HEK293 (cell line): ENCODE data around the gene RPS17.
A peak's percentile ranks its signal among the peaks of the same experiment; 100 is the strongest.

ENCODE experiments used
- CTCF ChIA-PET: fragments of 350-600 bp; formaldehyde crosslinking; extraction: SDS; loops from one replicate; lab custom pipeline; 2021; ENCODE audit warnings: antibody characterized with exemption; lab: Yijun Ruan, JAX
- POLR2A ChIA-PET: fragments of 300-600 bp; formaldehyde crosslinking; extraction: SDS; loops from one replicate; lab custom pipeline; 2020; ENCODE audit warnings: antibody characterized with exemption, inconsistent platforms; lab: Yijun Ruan, JAX
- H3K27ac ChIP-seq: fragments of 200-500 bp; sonication (Bioruptor generic); 2 replicates; pipeline ENCODE4 v1.5.1; 2014; ENCODE audit warnings: low read depth, low read length, control low read depth, inconsistent platforms; ENCODE audit errors: extremely low read depth
- H3K36me3 ChIP-seq, 2 experiments: fragments of 200-500 bp in 1 of 2; sonication (Bioruptor generic) in 1 of 2; 1 replicate in 1 of 2; 2 replicates in 1 of 2; pipeline ENCODE4 v1.5.1; 2014 to 2017; ENCODE audit warnings: inconsistent platforms in 2 of 2, low read length in 2 of 2; ENCODE audit not compliant: control insufficient read depth in 2 of 2, insufficient read depth in 1 of 2
- H3K4me1 ChIP-seq: fragments of 200-500 bp; sonication (Bioruptor generic); 2 replicates; pipeline ENCODE4 v1.5.1; 2014; ENCODE audit warnings: mild to moderate bottlenecking, low read length, inconsistent platforms; ENCODE audit not compliant: control insufficient read depth, insufficient read depth
- H3K4me3 ChIP-seq: 2 replicates; pipeline ENCODE4 v1.5.1; 2011; ENCODE audit warnings: low read depth, mild to moderate bottlenecking, control low read depth, low read length, moderate library complexity
- H3K9me3 ChIP-seq: fragments of 200-500 bp; sonication (Bioruptor generic); 2 replicates; pipeline ENCODE4 v1.5.1; 2014; ENCODE audit warnings: low read depth, low read length, inconsistent platforms; ENCODE audit not compliant: control insufficient read depth, insufficient read depth
- IKZF3 ChIP-seq: fragments of 450-650 bp; IDR thresholded peaks from 2 replicates; pipeline ENCODE4 v1.5.0; 2018; ENCODE audit warnings: missing biosample characterization, mild to moderate bottlenecking, missing genetic modification characterization, moderate library complexity
- RBAK ChIP-seq: fragments of 450-650 bp; formaldehyde crosslinking; IDR thresholded peaks from 2 replicates; pipeline ENCODE4 v1.5.1; 2016; ENCODE audit warnings: missing biosample characterization, missing genetic modification characterization
- ZBTB1 ChIP-seq: fragments of 450-650 bp; formaldehyde crosslinking; IDR thresholded peaks from 2 replicates; pipeline ENCODE4 v1.5.1; 2016; ENCODE audit warnings: missing biosample characterization, missing genetic modification characterization
- ZBTB20 ChIP-seq: fragments of 450-650 bp; formaldehyde crosslinking; IDR thresholded peaks from 2 replicates; pipeline ENCODE4 v1.5.1; 2016; ENCODE audit warnings: missing biosample characterization, missing genetic modification characterization
- ZNF169 ChIP-seq: fragments of 450-650 bp; formaldehyde crosslinking; IDR thresholded peaks from 2 replicates; pipeline ENCODE4 v1.5.1; 2016; ENCODE audit warnings: missing biosample characterization, missing genetic modification characterization
- ZNF248 ChIP-seq: fragments of 450-650 bp; formaldehyde crosslinking; IDR thresholded peaks from 2 replicates; pipeline ENCODE4 v1.5.1; 2017; ENCODE audit warnings: missing biosample characterization, missing genetic modification characterization
- ZNF274 ChIP-seq, 2 experiments: fragments of 200-500 bp in 1 of 2; fragments of 450-650 bp in 1 of 2; sonication (Bioruptor generic) in 1 of 2; formaldehyde crosslinking in 1 of 2; IDR thresholded peaks; 2 replicates each; pipeline versions ENCODE4 v1.5.1 to v1.6.1; 2014 to 2016; ENCODE audit warnings: borderline replicate concordance in 1 of 2, inconsistent platforms in 1 of 2, low read length in 1 of 2, missing biosample characterization in 1 of 2, missing genetic modification characterization in 1 of 2
- ZNF354C ChIP-seq: fragments of 450-650 bp; formaldehyde crosslinking; IDR thresholded peaks from 2 replicates; pipeline ENCODE4 v1.5.1; 2016; ENCODE audit warnings: missing biosample characterization, missing genetic modification characterization, low read depth, borderline replicate concordance
- ZNF629 ChIP-seq: fragments of 450-650 bp; formaldehyde crosslinking; IDR thresholded peaks from 2 replicates; pipeline ENCODE4 v1.5.1; 2017; ENCODE audit warnings: missing biosample characterization, missing genetic modification characterization
- ZNF664 ChIP-seq: fragments of 450-650 bp; formaldehyde crosslinking; IDR thresholded peaks from 2 replicates; pipeline ENCODE4 v1.5.1; 2016; ENCODE audit warnings: missing biosample characterization, missing genetic modification characterization
- ZNF701 ChIP-seq: fragments of 450-650 bp; formaldehyde crosslinking; IDR thresholded peaks from 2 replicates; pipeline ENCODE4 v1.5.1; 2016; ENCODE audit warnings: missing biosample characterization, missing genetic modification characterization
- ZXDB ChIP-seq: fragments of 450-650 bp; formaldehyde crosslinking; IDR thresholded peaks from 2 replicates; pipeline ENCODE4 v1.5.1; 2016; ENCODE audit warnings: missing biosample characterization, missing genetic modification characterization
- TF ChIP-seq, protein P1 (sequence below): fragments of 450-650 bp; formaldehyde crosslinking; IDR thresholded peaks from 2 replicates; pipeline ENCODE4 v1.5.1; 2016; ENCODE audit warnings: missing biosample characterization, missing genetic modification characterization
- TF ChIP-seq, protein P2 (sequence below): fragments of 450-650 bp; formaldehyde crosslinking; IDR thresholded peaks from 2 replicates; pipeline ENCODE4 v1.5.1; 2016; ENCODE audit warnings: missing biosample characterization, missing genetic modification characterization
- TF ChIP-seq, protein P3 (sequence below): fragments of 450-650 bp; formaldehyde crosslinking; IDR thresholded peaks from 2 replicates; pipeline ENCODE4 v1.5.1; 2016; ENCODE audit warnings: missing biosample characterization, missing genetic modification characterization, borderline replicate concordance
- TF ChIP-seq, protein P4 (sequence below): fragments of 450-650 bp; formaldehyde crosslinking; IDR thresholded peaks from 2 replicates; pipeline ENCODE4 v1.5.1; 2016; ENCODE audit warnings: missing biosample characterization, missing genetic modification characterization
- TF ChIP-seq, protein P5 (sequence below): fragments of 450-650 bp; formaldehyde crosslinking; IDR thresholded peaks from 2 replicates; pipeline ENCODE4 v1.5.1; 2016; ENCODE audit warnings: missing biosample characterization, missing genetic modification characterization

Gene RPS17

DNA sequence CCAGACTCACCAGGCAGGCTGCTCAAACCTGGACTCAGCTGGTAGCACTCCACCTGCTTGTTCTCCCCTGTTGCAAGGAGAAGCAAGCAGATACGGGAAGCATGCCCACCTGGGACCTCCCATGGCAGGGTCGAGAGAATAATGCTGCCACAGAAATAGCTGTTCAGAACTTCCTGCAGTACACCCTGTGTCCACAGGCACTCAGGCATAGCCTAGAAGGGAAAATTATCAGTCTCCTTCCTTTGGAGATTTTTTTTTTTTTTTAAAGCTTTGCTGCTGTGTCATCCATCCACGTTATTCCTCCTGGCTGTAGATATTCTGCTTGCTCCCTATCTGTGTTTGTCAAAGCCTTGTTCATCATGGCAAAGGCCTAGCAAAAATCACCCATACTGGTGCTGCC, 32.7 kb upstream of the RPS17 start:
- POLR2A ChIA-PET, result interaction anchor here (1.1 kb wide), 1 partner anchor 33 kb away, joined by 5 read pairs; the partner anchor contains the start of gene RPS17
- H3K4me3 ChIP-seq, result no peak overlapping the region
- no peak overlapping the region for H3K27ac ChIP-seq
- peaks cover 5% of the 10 kb centered on the region for H3K4me1 ChIP-seq
- H3K9me3 ChIP-seq, result no peaks in the 10 kb centered on the region
- TF ChIP-seq, protein P1, sequence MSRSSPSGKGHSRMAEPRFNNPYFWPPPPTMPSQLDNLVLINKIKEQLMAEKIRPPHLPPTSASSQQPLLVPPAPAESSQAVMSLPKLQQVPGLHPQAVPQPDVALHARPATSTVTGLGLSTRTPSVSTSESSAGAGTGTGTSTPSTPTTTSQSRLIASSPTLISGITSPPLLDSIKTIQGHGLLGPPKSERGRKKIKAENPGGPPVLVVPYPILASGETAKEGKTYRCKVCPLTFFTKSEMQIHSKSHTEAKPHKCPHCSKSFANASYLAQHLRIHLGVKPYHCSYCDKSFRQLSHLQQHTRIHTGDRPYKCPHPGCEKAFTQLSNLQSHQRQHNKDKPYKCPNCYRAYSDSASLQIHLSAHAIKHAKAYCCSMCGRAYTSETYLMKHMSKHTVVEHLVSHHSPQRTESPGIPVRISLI, result 0 out of 2 replicates have a peak, but pooled peaks have one; percentile 21
- TF ChIP-seq ZBTB20 (no peak), ZXDB (tag by site-specific recombination) (no peak)
- TF ChIP-seq, protein P2, sequence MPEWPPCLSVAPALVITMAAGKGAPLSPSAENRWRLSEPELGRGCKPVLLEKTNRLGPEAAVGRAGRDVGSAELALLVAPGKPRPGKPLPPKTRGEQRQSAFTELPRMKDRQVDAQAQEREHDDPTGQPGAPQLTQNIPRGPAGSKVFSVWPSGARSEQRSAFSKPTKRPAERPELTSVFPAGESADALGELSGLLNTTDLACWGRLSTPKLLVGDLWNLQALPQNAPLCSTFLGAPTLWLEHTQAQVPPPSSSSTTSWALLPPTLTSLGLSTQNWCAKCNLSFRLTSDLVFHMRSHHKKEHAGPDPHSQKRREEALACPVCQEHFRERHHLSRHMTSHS (tag by site-specific recombination), result no peak
- TF ChIP-seq, all 188 proteins: peak for 1
- CTCF ChIA-PET, result interaction anchor here (0.6 to 2.9 kb wide), 2 partner anchors 42 to 487 kb away, joined by 3 to 10 read pairs; no protein-coding TSS in a partner anchor
- H3K36me3 ChIP-seq, result no peaks in the 10 kb centered on the region

DNA sequence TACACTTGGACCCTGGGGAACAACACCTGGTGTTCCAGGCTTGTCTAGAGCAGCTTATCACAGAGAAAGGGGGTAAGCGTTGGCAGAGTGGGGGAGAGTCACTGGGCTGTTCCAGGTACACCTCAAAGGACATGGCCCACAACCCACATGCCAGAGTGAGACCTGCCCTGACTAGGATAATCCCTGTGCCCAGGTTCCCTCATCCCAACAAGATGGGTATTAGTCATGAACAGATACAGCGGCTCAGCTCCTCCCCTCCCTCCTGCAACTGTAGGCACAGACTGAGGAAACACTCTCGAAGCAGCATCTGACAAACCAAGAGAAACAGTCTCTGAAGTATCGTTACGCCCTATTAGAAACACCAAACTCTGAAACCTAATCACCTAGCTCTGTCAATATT, 32.1 kb upstream of the RPS17 start:
- H3K27ac ChIP-seq, result no peak overlapping the region
- TF ChIP-seq ZBTB20, result peak; percentile 92
- TF ChIP-seq ZNF701 (tag by site-specific recombination), result no peak
- CTCF ChIA-PET, result interaction anchor here (2.9 kb wide), 1 partner anchor 42 kb away, joined by 10 read pairs; no protein-coding TSS in a partner anchor
- H3K36me3 ChIP-seq, result no peaks in the 10 kb centered on the region
- POLR2A ChIA-PET, result interaction anchor here (0.9 to 1.0 kb wide), 4 partner anchors 12 to 178 kb away, joined by 3 to 6 read pairs (median 4); partner anchors contain the start of gene RPS17
- peaks cover 5% of the 10 kb centered on the region for H3K4me1 ChIP-seq
- H3K9me3 ChIP-seq, result no peaks in the 10 kb centered on the region
- no peak overlapping the region for H3K4me3 ChIP-seq

DNA sequence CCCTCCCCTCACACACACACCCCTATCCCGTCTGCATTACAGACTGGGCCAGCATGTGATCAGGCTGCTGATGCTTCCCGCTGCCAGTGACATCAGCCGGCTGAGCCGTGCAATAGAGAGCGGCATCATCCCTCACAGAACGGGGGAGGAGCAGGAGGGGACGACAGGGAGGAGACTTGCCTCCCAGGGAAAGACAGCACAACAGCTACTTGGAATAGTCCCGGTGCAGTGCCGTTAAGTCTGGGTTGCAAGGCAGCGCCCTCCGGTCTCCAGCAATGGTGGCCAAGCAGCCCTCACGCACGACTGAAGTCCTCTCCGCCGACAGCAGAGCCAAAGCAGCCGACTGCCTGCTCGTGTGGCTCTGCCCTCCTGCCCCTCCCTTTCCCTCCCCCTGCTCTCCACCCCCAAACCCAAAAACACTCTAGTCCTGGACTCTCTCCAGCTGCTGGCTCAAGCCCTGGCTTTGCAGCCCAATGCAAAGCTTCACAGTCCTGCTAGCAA, 31.5 kb upstream of the RPS17 start:
- no peaks in the 10 kb centered on the region for H3K9me3 ChIP-seq
- H3K27ac ChIP-seq, result peak overlapping the region; percentile 11; the same call in 1 of the 2 replicates
- H3K36me3 ChIP-seq, result no peaks in the 10 kb centered on the region
- peak overlapping the region; percentile 32 for H3K4me3 ChIP-seq
- peaks cover 5% of the 10 kb centered on the region for H3K4me1 ChIP-seq
- POLR2A ChIA-PET, result interaction anchor here (0.6 to 1.0 kb wide), 5 partner anchors 13 to 243 kb away, joined by 3 to 6 read pairs (median 4); partner anchors contain the start of gene RPS17
- CTCF ChIA-PET, result interaction anchor here (0.5 to 2.9 kb wide), 2 partner anchors 41 to 677 kb away, joined by 3 to 10 read pairs; no protein-coding TSS in a partner anchor
- no peak for TF ChIP-seq ZNF248
- TF ChIP-seq ZNF664 (tag by site-specific recombination), result no peak
- no peak for TF ChIP-seq ZNF274 (IDR thresholded peaks at IDR 0.05; ENCODE audit: low read length)
- no peak for TF ChIP-seq ZNF274 (tag by site-specific recombination; IDR thresholded peaks at IDR 0.05; ENCODE audit: borderline replicate concordance)
- no peak for TF ChIP-seq ZNF169 (tag by site-specific recombination)
- TF ChIP-seq, protein P3, sequence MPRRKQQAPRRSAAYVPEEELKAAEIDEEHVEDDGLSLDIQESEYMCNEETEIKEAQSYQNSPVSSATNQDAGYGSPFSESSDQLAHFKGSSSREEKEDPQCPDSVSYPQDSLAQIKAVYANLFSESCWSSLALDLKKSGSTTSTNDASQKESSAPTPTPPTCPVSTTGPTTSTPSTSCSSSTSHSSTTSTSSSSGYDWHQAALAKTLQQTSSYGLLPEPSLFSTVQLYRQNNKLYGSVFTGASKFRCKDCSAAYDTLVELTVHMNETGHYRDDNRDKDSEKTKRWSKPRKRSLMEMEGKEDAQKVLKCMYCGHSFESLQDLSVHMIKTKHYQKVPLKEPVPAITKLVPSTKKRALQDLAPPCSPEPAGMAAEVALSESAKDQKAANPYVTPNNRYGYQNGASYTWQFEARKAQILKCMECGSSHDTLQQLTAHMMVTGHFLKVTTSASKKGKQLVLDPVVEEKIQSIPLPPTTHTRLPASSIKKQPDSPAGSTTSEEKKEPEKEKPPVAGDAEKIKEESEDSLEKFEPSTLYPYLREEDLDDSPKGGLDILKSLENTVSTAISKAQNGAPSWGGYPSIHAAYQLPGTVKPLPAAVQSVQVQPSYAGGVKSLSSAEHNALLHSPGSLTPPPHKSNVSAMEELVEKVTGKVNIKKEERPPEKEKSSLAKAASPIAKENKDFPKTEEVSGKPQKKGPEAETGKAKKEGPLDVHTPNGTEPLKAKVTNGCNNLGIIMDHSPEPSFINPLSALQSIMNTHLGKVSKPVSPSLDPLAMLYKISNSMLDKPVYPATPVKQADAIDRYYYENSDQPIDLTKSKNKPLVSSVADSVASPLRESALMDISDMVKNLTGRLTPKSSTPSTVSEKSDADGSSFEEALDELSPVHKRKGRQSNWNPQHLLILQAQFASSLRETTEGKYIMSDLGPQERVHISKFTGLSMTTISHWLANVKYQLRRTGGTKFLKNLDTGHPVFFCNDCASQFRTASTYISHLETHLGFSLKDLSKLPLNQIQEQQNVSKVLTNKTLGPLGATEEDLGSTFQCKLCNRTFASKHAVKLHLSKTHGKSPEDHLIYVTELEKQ (tag by site-specific recombination), result no peak
- no peak for TF ChIP-seq ZNF354C (tag by site-specific recombination)
- TF ChIP-seq ZNF629 (tag by site-specific recombination), result peak; percentile 89
- TF ChIP-seq, protein P4, sequence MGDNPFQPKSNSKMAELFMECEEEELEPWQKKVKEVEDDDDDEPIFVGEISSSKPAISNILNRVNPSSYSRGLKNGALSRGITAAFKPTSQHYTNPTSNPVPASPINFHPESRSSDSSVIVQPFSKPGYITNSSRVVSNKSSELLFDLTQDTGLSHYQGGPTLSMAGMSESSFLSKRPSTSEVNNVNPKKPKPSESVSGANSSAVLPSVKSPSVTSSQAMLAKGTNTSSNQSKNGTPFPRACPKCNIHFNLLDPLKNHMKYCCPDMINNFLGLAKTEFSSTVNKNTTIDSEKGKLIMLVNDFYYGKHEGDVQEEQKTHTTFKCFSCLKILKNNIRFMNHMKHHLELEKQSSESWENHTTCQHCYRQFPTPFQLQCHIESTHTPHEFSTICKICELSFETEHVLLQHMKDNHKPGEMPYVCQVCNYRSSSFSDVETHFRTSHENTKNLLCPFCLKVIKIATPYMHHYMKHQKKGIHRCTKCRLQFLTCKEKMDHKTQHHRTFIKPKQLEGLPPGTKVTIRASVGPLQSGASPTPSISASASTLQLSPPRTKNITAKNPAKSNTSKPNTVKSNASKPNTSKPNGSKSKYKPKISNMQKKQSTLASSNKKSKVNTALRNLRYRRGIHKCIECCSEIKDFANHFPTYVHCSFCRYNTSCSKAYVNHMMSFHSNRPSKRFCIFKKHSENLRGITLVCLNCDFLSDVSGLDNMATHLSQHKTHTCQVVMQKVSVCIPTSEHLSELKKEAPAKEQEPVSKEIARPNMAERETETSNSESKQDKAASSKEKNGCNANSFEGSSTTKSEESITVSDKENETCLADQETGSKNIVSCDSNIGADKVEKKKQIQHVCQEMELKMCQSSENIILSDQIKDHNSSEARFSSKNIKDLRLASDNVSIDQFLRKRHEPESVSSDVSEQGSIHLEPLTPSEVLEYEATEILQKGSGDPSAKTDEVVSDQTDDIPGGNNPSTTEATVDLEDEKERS (tag by site-specific recombination), result no peak
- no peak for TF ChIP-seq ZBTB1
- no peak for TF ChIP-seq RBAK (tag by site-specific recombination)
- TF ChIP-seq, protein P5, sequence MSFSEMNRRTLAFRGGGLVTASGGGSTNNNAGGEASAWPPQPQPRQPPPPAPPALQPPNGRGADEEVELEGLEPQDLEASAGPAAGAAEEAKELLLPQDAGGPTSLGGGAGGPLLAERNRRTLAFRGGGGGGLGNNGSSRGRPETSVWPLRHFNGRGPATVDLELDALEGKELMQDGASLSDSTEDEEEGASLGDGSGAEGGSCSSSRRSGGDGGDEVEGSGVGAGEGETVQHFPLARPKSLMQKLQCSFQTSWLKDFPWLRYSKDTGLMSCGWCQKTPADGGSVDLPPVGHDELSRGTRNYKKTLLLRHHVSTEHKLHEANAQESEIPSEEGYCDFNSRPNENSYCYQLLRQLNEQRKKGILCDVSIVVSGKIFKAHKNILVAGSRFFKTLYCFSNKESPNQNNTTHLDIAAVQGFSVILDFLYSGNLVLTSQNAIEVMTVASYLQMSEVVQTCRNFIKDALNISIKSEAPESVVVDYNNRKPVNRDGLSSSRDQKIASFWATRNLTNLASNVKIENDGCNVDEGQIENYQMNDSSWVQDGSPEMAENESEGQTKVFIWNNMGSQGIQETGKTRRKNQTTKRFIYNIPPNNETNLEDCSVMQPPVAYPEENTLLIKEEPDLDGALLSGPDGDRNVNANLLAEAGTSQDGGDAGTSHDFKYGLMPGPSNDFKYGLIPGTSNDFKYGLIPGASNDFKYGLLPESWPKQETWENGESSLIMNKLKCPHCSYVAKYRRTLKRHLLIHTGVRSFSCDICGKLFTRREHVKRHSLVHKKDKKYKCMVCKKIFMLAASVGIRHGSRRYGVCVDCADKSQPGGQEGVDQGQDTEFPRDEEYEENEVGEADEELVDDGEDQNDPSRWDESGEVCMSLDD, result no peak
- peak; percentile 40; the same call in 1 of the 2 replicates for TF ChIP-seq IKZF3 (tag by site-specific recombination)
